GM12891 (cell line): ENCODE data around the gene KRTAP5-6.

Experiments used
- POLR2A ChIP-seq: IDR thresholded peaks from 2 replicates; pipeline ENCODE4 v1.6.1; 2011; ENCODE audit warnings: low read depth, low read length, control low read depth
- POLR2AphosphoS5 ChIP-seq: IDR thresholded peaks from 2 replicates; pipeline ENCODE4 v1.6.1; 2011; ENCODE audit warnings: low read depth, low read length, control low read depth
- TAF1 ChIP-seq: IDR thresholded peaks from 2 replicates; pipeline ENCODE4 v1.6.1; 2011; ENCODE audit warnings: low read depth, low read length, control low read depth

DNA sequence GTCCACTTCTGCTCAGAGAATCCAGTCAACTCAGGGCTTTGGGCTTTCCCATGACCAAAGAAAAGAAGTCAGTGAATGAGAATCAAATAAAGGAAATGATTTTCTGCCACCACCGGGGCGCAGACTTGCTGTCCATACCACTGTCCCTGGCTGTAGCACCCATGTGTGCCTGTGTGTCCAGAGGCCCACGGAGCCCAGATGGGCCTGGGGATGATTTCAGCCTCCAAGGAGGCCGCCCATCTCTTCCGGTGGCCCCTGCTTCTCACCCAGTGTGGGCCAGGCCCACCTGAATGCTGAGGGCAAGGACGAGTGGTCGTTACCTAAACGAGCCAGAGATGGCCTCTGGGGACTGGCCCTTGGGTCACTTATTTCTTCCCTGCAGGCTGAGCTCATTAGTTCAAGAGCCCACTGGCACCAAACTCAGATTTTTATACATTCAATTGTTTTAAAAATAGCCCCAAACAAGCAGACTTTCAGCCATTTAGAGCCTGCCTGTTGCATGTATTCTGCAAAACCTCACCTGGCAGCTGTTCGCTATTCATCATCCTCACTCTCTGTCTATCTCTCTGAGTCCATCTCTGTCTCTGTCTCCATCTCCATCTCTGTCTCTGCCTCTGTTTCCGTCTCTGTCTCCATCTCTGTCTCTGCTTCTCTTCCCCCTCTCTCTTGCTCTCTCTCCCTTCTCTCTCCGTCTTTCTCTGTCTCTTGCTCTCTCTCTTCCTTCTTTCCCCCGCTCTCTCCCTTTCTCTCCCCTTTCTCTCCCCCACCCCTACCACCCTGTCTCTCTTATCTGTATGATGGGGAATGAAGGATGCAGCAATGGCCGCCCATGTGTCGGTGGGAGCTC, 43.2 kb upstream of the KRTAP5-6 start:
- TF ChIP-seq TAF1 (no peak), POLR2A (no peak), POLR2AphosphoS5 (no peak)
